Fibroblast of the conjunctiva (primary cell): Measurements from ENCODE around the gene CCR8.

Experiments
- DNase-seq: peaks from one replicate; pipeline ENCODE4 v3.0.0-alpha.2; 2010; ENCODE audit warnings: low read depth

CCR8 gene

GRCh38 chr3:39329493-39329892 lies at the start of gene CCR8:
Gene CCR8, plus strand, starts transcription at chr3:39329709. Its CDS starts 2,623 bp downstream, at chr3:39332332.
- DNase-seq = no peak

- DNase-seq = no peak
Observed at GRCh38 chr3:39279745-39280517, 49.6 kb upstream of the CCR8 start, which contains the start of gene CX3CR1. Gene CX3CR1, minus strand, starts transcription at chr3:39280036. Its CDS starts 13,527 bp downstream, at chr3:39266509.

GRCh38 chr3:39280571-39280970 lies 48.9 kb upstream of the CCR8 start:
- no peak for DNase-seq

- DNase-seq = no peak
Observed at GRCh38 chr3:39281533-39281932, 48.0 kb upstream of the CCR8 start.

GRCh38 chr3:39282057-39282456 lies 47.5 kb upstream of the CCR8 start:
- DNase-seq = no peak

GRCh38 chr3:39284457-39284881 lies 45.0 kb upstream of the CCR8 start:
- DNase-seq = no peak

GRCh38 chr3:39285332-39285731 lies 44.2 kb upstream of the CCR8 start:
- no peak for DNase-seq

GRCh38 chr3:39286771-39287170 lies 42.7 kb upstream of the CCR8 start:
- no peak for DNase-seq

- no peak for DNase-seq
Observed at GRCh38 chr3:39287216-39288164, 42.0 kb upstream of the CCR8 start.

GRCh38 chr3:39288300-39288808 lies 41.2 kb upstream of the CCR8 start:
- DNase-seq = peak; percentile 42

- DNase-seq = no peak
Observed at GRCh38 chr3:39289107-39289506, 40.4 kb upstream of the CCR8 start.

GRCh38 chr3:39290255-39290654 lies 39.3 kb upstream of the CCR8 start:
- no peak for DNase-seq

- no peak for DNase-seq
Observed at GRCh38 chr3:39291903-39292329, 37.6 kb upstream of the CCR8 start.

GRCh38 chr3:39292961-39293360 lies 36.5 kb upstream of the CCR8 start:
- no peak for DNase-seq

- no peak for DNase-seq
Observed at GRCh38 chr3:39294446-39295183, 34.9 kb upstream of the CCR8 start.

GRCh38 chr3:39295184-39295775 lies 34.2 kb upstream of the CCR8 start:
- DNase-seq = no peak

GRCh38 chr3:39296197-39297077 lies 33.1 kb upstream of the CCR8 start:
- DNase-seq = no peak

- no peak for DNase-seq
Observed at GRCh38 chr3:39299279-39299678, 30.2 kb upstream of the CCR8 start.

GRCh38 chr3:39302178-39302577 lies 27.3 kb upstream of the CCR8 start:
- no peak for DNase-seq

- no peak for DNase-seq
Observed at GRCh38 chr3:39313289-39313688, 16.2 kb upstream of the CCR8 start.
